ENCODE measurements around the gene FAM114A1. TPM values are rescaled to one million over a fixed set of nuclear protein-coding genes. Genes with fewer than 3 reads are reported as not detected.
"Not testable (repeated sequence)": the region's sequence is repeated elsewhere in the genome, so short reads cannot be mapped to it uniquely, and the experiment has no call there.

The FAM114A1 gene
- total RNA-seq, 2 experiments from 2014 or later = not detected

DNA sequence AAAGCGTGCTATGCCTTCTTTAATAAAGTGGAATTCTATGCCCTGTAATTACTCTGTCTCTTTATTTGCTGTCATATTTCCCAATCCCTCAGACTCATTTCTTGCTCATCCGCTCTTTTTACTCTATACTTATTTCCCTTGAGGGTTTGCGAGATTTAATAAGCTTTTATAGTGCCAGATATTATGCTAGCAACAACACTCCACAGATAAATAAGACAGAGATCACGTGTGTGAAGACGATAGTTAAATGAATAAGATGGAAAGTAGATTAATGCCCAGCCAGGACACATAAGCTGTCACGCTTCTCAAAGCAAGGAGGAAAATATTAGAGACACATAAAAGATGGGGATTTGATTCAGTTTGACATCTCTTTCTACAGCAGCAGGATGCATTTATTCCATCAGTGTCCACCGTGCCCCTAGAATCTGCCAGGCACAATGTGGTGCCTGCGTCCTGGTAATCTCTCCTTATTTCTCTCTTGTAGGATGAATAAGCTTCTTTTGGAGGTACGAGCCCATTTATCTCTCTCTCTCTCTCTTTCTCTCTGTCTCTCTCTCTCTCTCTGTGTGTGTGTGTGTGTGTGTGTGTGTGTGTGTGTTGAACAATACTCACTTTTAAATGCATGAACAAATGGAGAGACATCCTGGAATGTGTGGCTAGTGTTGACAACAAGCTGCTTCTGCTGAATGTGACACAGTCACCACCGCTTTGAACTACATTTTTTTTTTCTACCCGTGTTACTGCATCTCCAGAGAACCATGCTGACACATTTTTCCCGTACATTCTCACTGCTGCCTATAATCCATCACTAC is 116.4 kb downstream of the FAM114A1 start:
- H3K27ac Mint-ChIP-seq = peak overlapping the region; percentile 73
- DNase-seq = peak in 3 of 14 experiments; percentile 5 to 19 (median 15)
- intact Hi-C loops (cut with DNase I, micrococcal nuclease) = no loop called here
- peak overlapping the region in 1 of 2 donors; percentile 33 for H3K27ac ChIP-seq (ENCODE audit: low read depth in 1 of 2, low read length in 2 of 2)
- POLR2A ChIA-PET = interaction anchor here (1.2 to 1.7 kb wide), 3 partner anchors 40 to 67 kb away, joined by 4 to 9 read pairs (median 5); no protein-coding TSS in a partner anchor
- no peaks in the 10 kb centered on the region for H3K9me3 Mint-ChIP-seq
- no peak overlapping the region for H3K4me3 ChIP-seq (ENCODE audit: low read length)
- peaks cover 23% of the 10 kb centered on the region for H3K36me3 ChIP-seq (ENCODE audit: insufficient read depth, low read length)
- ATAC-seq (ENCODE audit: poor library complexity) = peak; percentile 46
- no peaks in the 10 kb centered on the region for H3K9me3 ChIP-seq (ENCODE audit: control insufficient read depth in 1 of 2, insufficient read depth in 1 of 2, low read length in 2 of 2)
- H3K4me1 Mint-ChIP-seq (ENCODE audit: low read depth) = peaks cover 49% of the 10 kb centered on the region
- CTCF ChIA-PET = interaction anchor here (0.5 to 1.1 kb wide), 2 partner anchors 18 to 151 kb away, joined by 3 read pairs; no protein-coding TSS in a partner anchor
- H3K4me3 Mint-ChIP-seq = peak overlapping the region; percentile 46
- H3K27me3 ChIP-seq (ENCODE audit: control insufficient read depth in 1 of 2, insufficient read depth in 2 of 2, low read length in 2 of 2) = no peaks in the 10 kb centered on the region
- H3K36me3 Mint-ChIP-seq (ENCODE audit: low read depth) = peaks cover 67% of the 10 kb centered on the region
- no peak for TF ChIP-seq CTCF (IDR thresholded peaks at IDR 0.05)
- peaks cover 11% of the 10 kb centered on the region for H3K4me1 ChIP-seq (ENCODE audit: insufficient read depth, low read length)
- no peaks in the 10 kb centered on the region for H3K27me3 Mint-ChIP-seq

GRCh38 chr4:38985410-38986100 is 117.9 kb downstream of the FAM114A1 start:
- Histone ChIP-seq H3K4me3 (ENCODE audit: low read length) (peak overlapping the region; percentile 17), H3K9me3 (ENCODE audit: control insufficient read depth in 1 of 2, insufficient read depth in 1 of 2, low read length in 2 of 2) (no peaks in the 10 kb centered on the region), H3K36me3 (ENCODE audit: insufficient read depth, low read length) (peaks cover 23% of the 10 kb centered on the region), H3K4me1 (ENCODE audit: insufficient read depth, low read length) (peaks cover 11% of the 10 kb centered on the region), H3K27ac (ENCODE audit: low read depth in 1 of 2, low read length in 2 of 2) (peak overlapping the region in 1 of 2 donors; percentile 26), H3K27me3 (ENCODE audit: control insufficient read depth in 1 of 2, insufficient read depth in 2 of 2, low read length in 2 of 2) (no peaks in the 10 kb centered on the region)
- DNase-seq = peak in 4 of 14 experiments; percentile 14 to 28 (median 20)
- Mint-ChIP-seq H3K27ac (peak overlapping the region; percentile 62), H3K36me3 (ENCODE audit: low read depth) (peaks cover 74% of the 10 kb centered on the region), H3K27me3 (no peaks in the 10 kb centered on the region), H3K4me1 (ENCODE audit: low read depth) (peaks cover 49% of the 10 kb centered on the region), H3K4me3 (peak overlapping the region; percentile 44), H3K9me3 (no peaks in the 10 kb centered on the region)
- ChIA-PET CTCF (interaction anchor here (0.9 kb wide), 1 partner anchor 11 kb away, joined by 4 read pairs; no protein-coding TSS in a partner anchor), POLR2A (interaction anchor here (0.8 to 1.7 kb wide), 6 partner anchors 8 to 83 kb away, joined by 3 to 9 read pairs (median 4); no protein-coding TSS in a partner anchor)
- intact Hi-C loops (cut with DNase I, micrococcal nuclease) = loop anchor here in 1 of 2 experiments (5.0 kb wide), 3 partner anchors 38 to 62 kb away; partner anchors contain the start of gene TMEM156
- no peak for TF ChIP-seq CTCF (IDR thresholded peaks at IDR 0.05)
- ATAC-seq (ENCODE audit: poor library complexity) = peak; percentile 49

GRCh38 chr4:38987491-38987890 is 119.9 kb downstream of the FAM114A1 start:
- H3K27ac Mint-ChIP-seq = peak overlapping the region; percentile 4
- peaks cover 70% of the 10 kb centered on the region for H3K36me3 Mint-ChIP-seq (ENCODE audit: low read depth)
- no peak for TF ChIP-seq CTCF (IDR thresholded peaks at IDR 0.05)
- peaks cover 11% of the 10 kb centered on the region for H3K4me1 ChIP-seq (ENCODE audit: insufficient read depth, low read length)
- H3K36me3 ChIP-seq (ENCODE audit: insufficient read depth, low read length) = peaks cover 18% of the 10 kb centered on the region
- POLR2A ChIA-PET = interaction anchor here (1.4 kb wide), 1 partner anchor 63 kb away, joined by 3 read pairs; no protein-coding TSS in a partner anchor
- ATAC-seq (ENCODE audit: poor library complexity) (no peak), DNase-seq (no peak)
- CTCF ChIA-PET = interaction anchor here (0.6 to 1.0 kb wide), 2 partner anchors 43 to 411 kb away, joined by 4 read pairs; no protein-coding TSS in a partner anchor
- H3K27me3 Mint-ChIP-seq = no peaks in the 10 kb centered on the region
- no peaks in the 10 kb centered on the region for H3K27me3 ChIP-seq (ENCODE audit: control insufficient read depth in 1 of 2, insufficient read depth in 2 of 2, low read length in 2 of 2)
- intact Hi-C loops (cut with DNase I, micrococcal nuclease) = loop anchor here in 1 of 2 experiments (5.0 kb wide), 3 partner anchors 40 to 60 kb away; partner anchors contain the start of gene TMEM156
- H3K27ac ChIP-seq (ENCODE audit: low read depth in 1 of 2, low read length in 2 of 2) = no peak overlapping the region
- H3K4me3 ChIP-seq (ENCODE audit: low read length) = no peak overlapping the region
- peaks cover 33% of the 10 kb centered on the region for H3K4me1 Mint-ChIP-seq (ENCODE audit: low read depth)
- H3K9me3 ChIP-seq (ENCODE audit: control insufficient read depth in 1 of 2, insufficient read depth in 1 of 2, low read length in 2 of 2) = no peaks in the 10 kb centered on the region
- no peak overlapping the region for H3K4me3 Mint-ChIP-seq
- H3K9me3 Mint-ChIP-seq = no peaks in the 10 kb centered on the region

DNA sequence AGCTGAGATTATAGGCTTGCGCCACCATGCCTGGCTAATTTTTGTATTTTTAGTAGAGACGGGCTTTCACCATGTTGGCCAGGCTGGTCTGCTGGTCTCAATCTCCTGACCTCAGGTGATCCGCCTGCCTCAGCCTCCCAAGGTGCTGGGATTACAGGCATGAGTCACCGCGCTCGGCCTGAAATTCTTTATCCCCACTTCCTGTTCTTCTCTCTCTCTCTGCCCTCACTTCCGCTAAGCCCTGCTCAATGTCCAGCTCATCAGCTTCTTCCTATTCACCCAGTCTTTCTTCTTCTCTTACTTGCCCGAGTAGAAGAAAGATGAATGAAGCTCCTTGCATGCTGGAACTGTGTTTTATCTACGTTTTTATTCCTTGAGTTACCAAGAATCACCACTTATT is 120.7 kb downstream of the FAM114A1 start:
- ATAC-seq (ENCODE audit: poor library complexity); H3K4me3 ChIP-seq (ENCODE audit: low read length); H3K4me3 Mint-ChIP-seq; H3K27ac Mint-ChIP-seq; CTCF ChIA-PET; H3K27me3 ChIP-seq (ENCODE audit: control insufficient read depth in 1 of 2, insufficient read depth in 2 of 2, low read length in 2 of 2); H3K9me3 Mint-ChIP-seq; H3K27ac ChIP-seq (ENCODE audit: low read depth in 1 of 2, low read length in 2 of 2); H3K9me3 ChIP-seq (ENCODE audit: control insufficient read depth in 1 of 2, insufficient read depth in 1 of 2, low read length in 2 of 2); H3K27me3 Mint-ChIP-seq; DNase-seq; POLR2A ChIA-PET: not testable (repeated sequence)
- peaks cover 18% of the 10 kb centered on the region for H3K36me3 ChIP-seq (ENCODE audit: insufficient read depth, low read length)
- Mint-ChIP-seq H3K36me3 (ENCODE audit: low read depth) (peaks cover 67% of the 10 kb centered on the region), H3K4me1 (ENCODE audit: low read depth) (peaks cover 32% of the 10 kb centered on the region)
- H3K4me1 ChIP-seq (ENCODE audit: insufficient read depth, low read length) = peaks cover 11% of the 10 kb centered on the region
- intact Hi-C loops (cut with DNase I, micrococcal nuclease) = loop anchor here in 1 of 2 experiments (5.0 kb wide), 3 partner anchors 41 to 59 kb away; partner anchors contain the start of gene TMEM156

Measured in CD4-positive, alpha-beta T cell (primary cell).